Astrocyte (in vitro differentiated cells and primary cell): Measurements from ENCODE around the gene EXPH5. TPM values are rescaled to one million over a fixed set of nuclear protein-coding genes. Genes with fewer than 3 reads are reported as not detected.
A peak's percentile ranks its signal among the peaks of the same experiment; 100 is the strongest.

Experiments used
- DNase-seq: peaks from one replicate; pipeline ENCODE4 v3.0.0-alpha.2; 2010; ENCODE audit warnings: low read depth
- FAIRE-seq: peaks from 2 replicates; lab custom pipeline; 2011; peaks lifted over from hg19 to GRCh38; lab: Jason Lieb, UNC
- H2AFZ ChIP-seq: 2 replicates; pipeline ENCODE4 v1.6.0; 2012; ENCODE audit warnings: low read depth, low read length, inconsistent platforms
- H3K27ac ChIP-seq: 2 replicates; pipeline ENCODE4 v1.5.1; 2011; ENCODE audit warnings: low read depth, low read length, inconsistent platforms
- H3K27me3 ChIP-seq: 2 replicates; pipeline ENCODE4 v1.6.0; 2011; ENCODE audit warnings: low read length, inconsistent platforms; ENCODE audit not compliant: insufficient read depth
- H3K36me3 ChIP-seq: 2 replicates; pipeline ENCODE4 v1.5.1; 2011; ENCODE audit warnings: low read length, inconsistent platforms; ENCODE audit not compliant: insufficient read depth
- H3K4me1 ChIP-seq: 2 replicates; pipeline ENCODE4 v1.5.1; 2011; ENCODE audit warnings: low read length, inconsistent platforms; ENCODE audit not compliant: insufficient read depth
- H3K4me2 ChIP-seq: 2 replicates; pipeline ENCODE4 v1.6.0; 2012; ENCODE audit warnings: low read length, inconsistent platforms
- H3K4me3 ChIP-seq: 2 replicates; pipeline ENCODE4 v1.5.1; 2011; ENCODE audit warnings: low read depth, mild to moderate bottlenecking, low read length, inconsistent platforms; ENCODE audit not compliant: insufficient read depth
- H3K79me2 ChIP-seq: 2 replicates; pipeline ENCODE4 v1.6.0; 2012; ENCODE audit warnings: mild to moderate bottlenecking, low read length, inconsistent platforms; ENCODE audit not compliant: insufficient read depth
- H3K9ac ChIP-seq: 2 replicates; pipeline ENCODE4 v1.6.0; 2012; ENCODE audit warnings: mild to moderate bottlenecking, low read length, inconsistent platforms
- H3K9me3 ChIP-seq: 2 replicates; pipeline ENCODE4 v1.5.1; 2012; ENCODE audit warnings: low read depth, mild to moderate bottlenecking, low read length, inconsistent platforms; ENCODE audit not compliant: insufficient read depth
- H4K20me1 ChIP-seq: 2 replicates; pipeline ENCODE4 v1.6.0; 2012; ENCODE audit warnings: low read length, inconsistent platforms; ENCODE audit not compliant: insufficient read depth
- H3K27ac Mint-ChIP-seq: one replicate; pipeline ENCODE4 v1.8.0; 2021; ENCODE audit warnings: mild to moderate bottlenecking, mixed read lengths; ENCODE audit not compliant: unreplicated experiment
- H3K27me3 Mint-ChIP-seq: one replicate; pipeline ENCODE4 v1.8.0; 2021; ENCODE audit warnings: low read depth, mixed read lengths; ENCODE audit not compliant: unreplicated experiment
- H3K36me3 Mint-ChIP-seq: one replicate; pipeline ENCODE4 v1.8.0; 2021; ENCODE audit warnings: low read depth, mixed read lengths; ENCODE audit not compliant: unreplicated experiment
- H3K4me1 Mint-ChIP-seq: one replicate; pipeline ENCODE4 v1.8.0; 2021; ENCODE audit warnings: low read depth, mixed read lengths; ENCODE audit not compliant: unreplicated experiment
- H3K4me3 Mint-ChIP-seq: one replicate; pipeline ENCODE4 v1.8.0; 2021; ENCODE audit warnings: mild to moderate bottlenecking, moderate library complexity, mixed read lengths; ENCODE audit not compliant: unreplicated experiment
- H3K9me3 Mint-ChIP-seq: one replicate; pipeline ENCODE4 v1.8.0; 2021; ENCODE audit warnings: mild to moderate bottlenecking, mixed read lengths; ENCODE audit not compliant: unreplicated experiment
- EZH2 ChIP-seq: IDR thresholded peaks from 2 replicates; pipeline ENCODE4 v1.6.1; 2012; ENCODE audit warnings: mild to moderate bottlenecking, low read length, inconsistent platforms; ENCODE audit not compliant: insufficient read depth
- total RNA-seq: library from RNA; stranded (reverse); gene quantifications from 2 replicates; pipeline ENCODE4 v1.2.1, GENCODE V29; 2021
- TF ChIP-seq, protein P1 (sequence below): IDR thresholded peaks from 2 replicates; pipeline ENCODE4 v1.5.1; 2011; ENCODE audit warnings: low read depth, mild to moderate bottlenecking, inconsistent platforms, low read length, moderate library complexity; ENCODE audit not compliant: insufficient read depth

Gene EXPH5
- total RNA-seq, 1 donor from 2014 or later: 7.9 TPM

DNA sequence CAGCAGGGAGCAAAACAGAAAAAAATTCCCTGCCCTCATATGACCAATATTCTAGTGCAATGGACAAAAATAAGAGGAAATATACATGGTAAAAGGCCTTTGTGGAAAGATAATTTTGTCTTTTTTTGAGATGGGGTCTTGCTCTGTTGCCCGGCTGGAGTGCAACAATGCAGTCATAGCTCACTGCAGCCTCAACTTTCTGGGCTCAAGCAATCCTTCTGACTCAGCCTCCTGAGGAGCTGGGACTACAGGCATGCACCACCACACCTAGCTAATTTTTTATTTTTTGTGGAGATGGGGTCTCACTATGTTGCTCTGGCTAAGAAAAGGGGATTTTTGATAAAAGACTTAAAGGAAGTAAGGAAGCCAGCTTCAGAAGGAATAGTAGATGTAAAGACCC, 45.6 kb upstream of the EXPH5 start:
- Histone ChIP-seq H3K27me3 (no peaks in the 10 kb centered on the region), H3K4me1 (no peaks in the 10 kb centered on the region), H3K36me3 (no peaks in the 10 kb centered on the region), H3K27ac (no peak overlapping the region), H3K79me2 (no peaks in the 10 kb centered on the region), H3K4me3 (no peak overlapping the region), H3K4me2 (no peak overlapping the region), H3K9me3 (no peaks in the 10 kb centered on the region), H4K20me1 (no peaks in the 10 kb centered on the region), H3K9ac (no peak overlapping the region), H2AFZ (no peak overlapping the region)
- Mint-ChIP-seq H3K27ac (no peak overlapping the region), H3K4me3 (no peak overlapping the region), H3K27me3 (no peaks in the 10 kb centered on the region), H3K9me3 (no peaks in the 10 kb centered on the region), H3K4me1 (peaks cover 8% of the 10 kb centered on the region), H3K36me3 (no peaks in the 10 kb centered on the region)
- FAIRE-seq (no peak), DNase-seq (no peak)
- TF ChIP-seq EZH2: no peak

DNA sequence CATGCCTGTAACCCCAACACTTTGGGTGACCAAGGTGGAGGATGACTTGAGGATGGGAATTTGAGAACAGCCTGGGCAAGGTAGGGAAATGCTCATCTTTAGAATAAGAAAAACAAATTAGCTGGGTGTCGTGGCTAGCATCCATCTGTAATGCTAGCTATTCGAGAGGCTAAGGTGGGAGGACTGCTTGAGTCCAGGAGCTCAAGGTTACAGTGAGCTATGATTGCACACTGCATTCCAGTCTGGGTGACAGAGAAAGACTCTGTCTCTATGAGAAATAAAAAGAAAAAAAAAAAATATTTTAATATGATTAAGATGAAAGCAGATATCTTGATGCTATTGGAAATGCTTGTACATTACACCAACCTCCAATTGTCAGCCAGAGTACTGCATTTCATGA, 42.7 kb upstream of the EXPH5 start:
- H3K27ac ChIP-seq: no peak overlapping the region
- no peaks in the 10 kb centered on the region for H4K20me1 ChIP-seq
- no peak overlapping the region for H3K9ac ChIP-seq

DNA sequence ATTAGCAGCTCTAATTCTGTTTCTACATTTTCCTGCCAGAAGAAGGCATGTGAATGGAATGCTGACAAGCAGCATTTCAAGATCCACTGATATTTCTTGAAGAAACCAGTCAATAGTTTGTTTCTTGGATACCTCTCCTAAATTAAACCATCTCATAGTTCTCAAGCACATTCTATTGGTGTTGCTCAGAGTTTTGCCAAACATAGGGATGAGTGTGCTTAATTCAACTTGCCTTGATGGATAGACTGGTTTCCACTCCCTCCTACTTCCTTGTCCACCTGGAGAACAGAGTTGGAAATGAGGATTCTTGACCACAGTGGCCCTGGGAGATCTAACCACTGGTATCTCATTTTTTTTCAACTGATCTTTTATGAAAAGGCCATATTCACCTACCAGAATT, 41.5 kb upstream of the EXPH5 start:
- H3K27me3 Mint-ChIP-seq: no peaks in the 10 kb centered on the region
- no peak overlapping the region for H2AFZ ChIP-seq
- no peaks in the 10 kb centered on the region for H3K79me2 ChIP-seq
- TF ChIP-seq EZH2: no peak
- TF ChIP-seq, protein P1, sequence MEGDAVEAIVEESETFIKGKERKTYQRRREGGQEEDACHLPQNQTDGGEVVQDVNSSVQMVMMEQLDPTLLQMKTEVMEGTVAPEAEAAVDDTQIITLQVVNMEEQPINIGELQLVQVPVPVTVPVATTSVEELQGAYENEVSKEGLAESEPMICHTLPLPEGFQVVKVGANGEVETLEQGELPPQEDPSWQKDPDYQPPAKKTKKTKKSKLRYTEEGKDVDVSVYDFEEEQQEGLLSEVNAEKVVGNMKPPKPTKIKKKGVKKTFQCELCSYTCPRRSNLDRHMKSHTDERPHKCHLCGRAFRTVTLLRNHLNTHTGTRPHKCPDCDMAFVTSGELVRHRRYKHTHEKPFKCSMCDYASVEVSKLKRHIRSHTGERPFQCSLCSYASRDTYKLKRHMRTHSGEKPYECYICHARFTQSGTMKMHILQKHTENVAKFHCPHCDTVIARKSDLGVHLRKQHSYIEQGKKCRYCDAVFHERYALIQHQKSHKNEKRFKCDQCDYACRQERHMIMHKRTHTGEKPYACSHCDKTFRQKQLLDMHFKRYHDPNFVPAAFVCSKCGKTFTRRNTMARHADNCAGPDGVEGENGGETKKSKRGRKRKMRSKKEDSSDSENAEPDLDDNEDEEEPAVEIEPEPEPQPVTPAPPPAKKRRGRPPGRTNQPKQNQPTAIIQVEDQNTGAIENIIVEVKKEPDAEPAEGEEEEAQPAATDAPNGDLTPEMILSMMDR: no peak
- no peak overlapping the region for H3K4me3 ChIP-seq
- no peaks in the 10 kb centered on the region for H3K9me3 ChIP-seq
- no peak overlapping the region for H3K27ac ChIP-seq
- H3K4me2 ChIP-seq: no peak overlapping the region
- no peaks in the 10 kb centered on the region for H3K36me3 ChIP-seq
- no peak for FAIRE-seq
- H3K4me3 Mint-ChIP-seq: no peak overlapping the region
- no peak overlapping the region for H3K9ac ChIP-seq
- H4K20me1 ChIP-seq: no peaks in the 10 kb centered on the region
- H3K27me3 ChIP-seq: no peaks in the 10 kb centered on the region
- peak; percentile 14 for DNase-seq
- H3K4me1 Mint-ChIP-seq: peaks cover 12% of the 10 kb centered on the region
- no peaks in the 10 kb centered on the region for H3K4me1 ChIP-seq
- peak overlapping the region; percentile 4 for H3K27ac Mint-ChIP-seq
- H3K9me3 Mint-ChIP-seq: no peaks in the 10 kb centered on the region
- no peaks in the 10 kb centered on the region for H3K36me3 Mint-ChIP-seq

More for the DNA sequence above, 42.7 kb upstream of the EXPH5 start:
- Mint-ChIP-seq H3K9me3 (no peaks in the 10 kb centered on the region), H3K27ac (no peak overlapping the region), H3K36me3 (no peaks in the 10 kb centered on the region), H3K4me1 (peaks cover 12% of the 10 kb centered on the region), H3K27me3 (no peaks in the 10 kb centered on the region), H3K4me3 (no peak overlapping the region)
- FAIRE-seq: no peak
- H3K4me1 ChIP-seq: no peaks in the 10 kb centered on the region
- H3K36me3 ChIP-seq: no peaks in the 10 kb centered on the region
- no peaks in the 10 kb centered on the region for H3K79me2 ChIP-seq
- no peak overlapping the region for H3K4me2 ChIP-seq
- no peak overlapping the region for H2AFZ ChIP-seq
- H3K9me3 ChIP-seq: no peaks in the 10 kb centered on the region
- no peak for DNase-seq
- TF ChIP-seq EZH2: no peak
- TF ChIP-seq, protein P1: no peak
- H3K4me3 ChIP-seq: no peak overlapping the region
- no peaks in the 10 kb centered on the region for H3K27me3 ChIP-seq
